Tongue (tissue), 2 donors: ENCODE results near the gene ULK1. TPM values are rescaled to one million over a fixed set of nuclear protein-coding genes. Genes with fewer than 3 reads are reported as not detected.
A peak's percentile ranks its signal among the peaks of the same experiment; 100 is the strongest.
"Not testable (repeated sequence)": the region's sequence is repeated elsewhere in the genome, so short reads cannot be mapped to it uniquely, and the experiment has no call there.

Experiments
- DNase-seq: peaks from one replicate; pipeline ENCODE4 v3.0.0-alpha.2; 2015
- total RNA-seq: library from RNA; depleted of rRNA; stranded (reverse); fragments of >200 nt; gene quantifications from one replicate; pipeline ENCODE4 v1.2.3, GENCODE V29; 2014

The ULK1 gene
- total RNA-seq, 1 donor from 2014 or later: 15.6 TPM

DNA sequence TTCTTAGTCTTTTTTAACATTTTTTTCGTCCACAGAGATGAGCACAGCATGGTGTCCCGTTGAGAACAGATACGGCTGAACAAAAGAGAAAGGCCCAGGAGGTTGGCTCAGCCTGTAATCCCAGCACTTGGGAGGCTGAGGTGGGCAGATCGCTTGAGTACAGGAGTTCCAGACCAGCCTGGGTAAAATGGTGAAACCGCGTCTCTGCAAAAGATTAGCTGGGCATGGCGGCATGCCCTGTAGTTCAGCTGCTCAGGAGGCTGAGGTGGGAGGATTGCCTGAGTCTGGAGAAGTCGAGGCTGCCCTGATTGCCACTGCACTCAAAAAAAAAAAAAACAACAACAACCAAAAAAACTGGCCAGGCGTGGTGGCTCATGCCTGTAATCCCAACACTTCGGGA, 49.5 kb downstream of the ULK1 start:
- DNase-seq: no peak

- no peak for DNase-seq
Measured at GRCh38 chr12:131944601-131945251, 50.3 kb downstream of the ULK1 start.

- no peak for DNase-seq
Measured at GRCh38 chr12:131946757-131947156, 52.3 kb downstream of the ULK1 start.

DNA sequence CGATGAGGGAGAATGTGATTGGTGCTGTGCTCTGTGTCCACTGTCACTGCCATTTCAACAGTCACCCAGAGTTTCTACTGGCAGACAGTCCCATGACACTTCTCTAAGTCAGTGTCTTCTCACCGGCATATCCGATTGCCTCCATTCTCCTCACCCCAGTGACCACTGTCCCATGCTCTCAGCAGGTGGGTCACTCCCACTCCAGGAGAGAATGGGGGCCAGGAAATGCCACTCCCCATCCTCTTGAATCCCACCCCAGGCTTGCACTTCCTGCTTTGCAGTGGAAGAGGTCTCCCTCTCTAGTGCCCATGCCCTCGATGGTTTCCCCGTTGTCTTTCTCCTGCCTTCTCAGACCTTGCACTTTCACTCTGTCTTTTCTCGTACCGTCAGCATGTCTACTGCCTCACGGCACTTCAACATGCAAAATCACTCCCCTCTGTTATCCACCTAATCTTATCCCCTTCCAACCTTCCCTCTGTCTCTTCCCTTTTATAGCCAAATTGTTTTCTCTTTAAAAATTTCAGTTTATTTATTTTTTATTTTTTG, 53.1 kb downstream of the ULK1 start:
- DNase-seq: no peak

- DNase-seq: no peak
Measured at GRCh38 chr12:131948166-131948712, 53.8 kb downstream of the ULK1 start.

- DNase-seq: not testable (repeated sequence)
Measured at GRCh38 chr12:131948713-131949430, 54.5 kb downstream of the ULK1 start.

DNA sequence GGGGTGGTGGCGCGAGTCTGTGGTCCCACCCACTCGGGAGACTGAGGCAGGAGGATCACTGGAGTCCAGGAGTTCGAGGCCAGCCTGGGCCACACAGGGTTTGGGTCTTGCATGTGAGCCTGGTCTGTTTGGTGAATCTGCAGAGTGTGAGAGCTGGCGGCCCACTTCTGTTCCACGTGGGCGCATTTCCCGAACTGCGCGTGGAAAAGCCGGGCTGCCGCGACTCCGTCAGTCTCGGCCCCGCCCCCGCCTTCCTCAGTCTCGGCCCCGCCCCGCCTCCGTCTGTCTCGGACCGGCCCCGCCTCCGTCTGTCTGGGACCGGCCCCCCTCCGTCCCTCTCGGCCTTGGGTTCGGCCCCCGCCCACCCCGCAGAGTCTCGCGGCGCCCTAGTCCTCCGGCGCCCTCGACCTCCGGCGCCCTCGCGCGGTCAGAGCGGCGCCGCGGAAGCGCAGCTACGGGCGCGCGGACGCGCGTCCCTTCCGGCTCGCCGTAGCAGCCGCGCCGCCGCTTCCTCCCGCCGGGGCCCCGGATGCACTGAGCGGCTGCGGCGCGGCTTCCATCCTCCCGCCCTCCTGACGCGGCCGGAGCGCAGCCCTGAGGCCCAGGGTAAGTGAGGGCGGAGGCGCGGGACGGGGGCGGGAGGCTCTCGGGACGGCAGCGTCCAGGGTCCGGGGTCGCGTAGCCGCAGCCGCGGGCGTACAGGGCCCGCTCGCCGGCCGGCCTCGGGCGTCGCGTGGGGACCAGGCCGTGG, 55.2 kb downstream of the ULK1 start, which contains the start of gene EP400:
TSS of gene EP400 (plus strand) at position 512 of the 751 bp plus-strand sequence. CDS start 10,678 bp downstream, outside the sequence.
- DNase-seq: peak; percentile 97

GRCh38 chr12:131950182-131950913, 55.9 kb downstream of the ULK1 start:
- DNase-seq: peak; percentile 35

- not testable (repeated sequence) for DNase-seq
Measured at GRCh38 chr12:131953810-131954209, 59.4 kb downstream of the ULK1 start.

GRCh38 chr12:131954460-131954859, 60.0 kb downstream of the ULK1 start:
- DNase-seq: not testable (repeated sequence)

DNA sequence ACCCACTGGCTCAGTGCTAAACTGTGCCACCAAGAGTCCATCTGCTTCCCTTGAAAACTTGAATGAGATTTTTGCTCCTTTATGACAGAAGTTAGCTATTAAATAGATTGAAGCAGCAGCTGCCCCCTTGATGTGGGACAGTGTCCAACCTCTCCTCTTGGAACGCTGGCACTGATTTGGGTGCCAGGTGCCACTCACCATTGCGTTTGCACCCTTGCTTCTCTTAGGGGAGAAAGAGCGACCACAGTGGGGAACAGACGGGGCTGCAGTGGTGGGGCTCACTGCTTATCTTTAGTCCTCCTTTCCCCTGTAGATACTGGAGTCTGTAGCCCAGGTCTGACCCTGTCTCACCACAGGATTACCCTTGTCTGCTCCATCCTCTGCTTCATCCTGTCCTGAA, 64.7 kb downstream of the ULK1 start:
- peak; percentile 10 for DNase-seq

GRCh38 chr12:131959641-131960589, 65.5 kb downstream of the ULK1 start:
- no peak for DNase-seq

DNA sequence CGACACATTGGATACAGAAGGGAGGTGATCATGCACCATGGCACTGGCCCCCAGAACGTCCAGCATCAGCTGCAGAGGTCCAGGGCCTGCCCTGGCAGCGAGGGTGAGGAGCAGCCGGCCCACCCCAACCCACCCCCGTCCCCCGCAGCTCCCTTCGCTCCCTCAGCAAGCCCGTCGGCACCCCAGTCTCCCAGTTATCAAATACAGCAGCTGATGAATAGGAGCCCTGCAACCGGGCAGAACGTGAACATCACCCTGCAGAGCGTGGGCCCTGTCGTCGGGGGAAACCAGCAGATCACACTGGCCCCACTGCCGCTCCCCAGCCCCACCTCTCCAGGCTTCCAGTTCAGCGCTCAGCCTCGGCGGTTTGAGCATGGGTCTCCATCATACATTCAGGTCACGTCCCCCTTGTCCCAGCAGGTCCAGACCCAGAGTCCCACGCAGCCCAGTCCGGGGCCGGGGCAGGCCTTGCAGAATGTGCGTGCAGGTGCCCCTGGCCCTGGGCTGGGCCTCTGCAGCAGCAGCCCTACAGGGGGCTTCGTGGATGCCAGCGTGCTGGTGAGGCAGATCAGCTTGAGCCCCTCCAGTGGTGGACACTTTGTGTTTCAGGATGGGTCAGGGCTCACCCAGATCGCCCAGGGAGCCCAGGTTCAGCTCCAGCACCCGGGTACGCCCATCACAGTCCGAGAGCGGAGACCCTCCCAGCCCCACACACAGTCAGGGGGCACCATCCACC, 66.3 kb downstream of the ULK1 start:
- not testable (repeated sequence) for DNase-seq

- DNase-seq: not testable (repeated sequence)
Measured at GRCh38 chr12:131961328-131961727, 66.9 kb downstream of the ULK1 start.

GRCh38 chr12:131962069-131962468, 67.6 kb downstream of the ULK1 start:
- DNase-seq: no peak

DNA sequence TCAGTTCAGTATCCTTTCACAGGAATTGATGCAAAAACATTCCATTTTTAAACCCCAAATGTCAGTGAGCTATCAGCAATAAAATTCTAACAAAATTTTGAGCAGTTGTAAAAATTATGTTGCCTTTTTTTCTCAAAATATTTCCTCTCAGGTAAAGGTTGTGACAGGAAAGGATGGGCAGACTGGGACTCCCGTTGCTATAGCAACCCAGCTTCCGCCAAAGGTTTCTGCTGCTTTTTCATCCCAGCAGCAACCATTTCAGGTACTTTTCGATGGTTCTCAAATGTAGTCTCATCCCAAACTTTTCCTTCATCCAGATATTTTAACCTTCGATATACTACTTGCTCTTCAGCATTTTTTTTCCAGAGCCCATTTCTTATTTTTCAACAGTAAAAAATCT, 69.0 kb downstream of the ULK1 start:
- no peak for DNase-seq

DNA sequence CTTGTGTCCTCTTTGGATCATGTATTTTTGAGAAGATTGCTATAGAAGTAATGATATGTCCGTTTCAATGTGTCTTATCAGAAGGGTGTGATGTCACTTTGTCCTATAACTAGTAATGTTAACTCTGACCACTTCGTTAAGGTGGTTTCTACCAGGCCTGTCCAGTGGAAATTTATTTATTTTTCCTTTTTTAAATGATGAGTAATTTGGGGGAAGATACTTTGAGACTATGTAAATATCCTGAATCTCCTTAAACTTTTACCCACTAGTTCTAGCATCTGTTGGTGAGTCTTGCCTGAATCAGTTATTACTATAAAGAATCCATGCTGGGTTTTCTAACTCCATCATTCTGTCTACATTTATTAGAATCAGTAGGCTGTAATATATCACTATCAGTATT, 70.7 kb downstream of the ULK1 start:
- DNase-seq: no peak

- no peak for DNase-seq
Measured at GRCh38 chr12:131971226-131971625, 76.8 kb downstream of the ULK1 start.
